OCI-LY1 (cell line): ENCODE data around the gene DMD.

Source experiments
- H2AFZ ChIP-seq: fragments of 200-600 bp; sonication (generic), shearing (Covaris generic); 2 replicates; pipeline ENCODE4 v1.6.0; 2014; ENCODE audit warnings: antibody characterized with exemption, mild to moderate bottlenecking, low read length
- H3F3A ChIP-seq: fragments of 200-600 bp; sonication (generic), shearing (Covaris generic); 2 replicates; pipeline ENCODE4 v1.6.0; 2014; ENCODE audit warnings: mild to moderate bottlenecking, antibody characterized with exemption, low read length, moderate library complexity; ENCODE audit not compliant: insufficient read depth
- H3K27ac ChIP-seq: fragments of 200-600 bp; sonication (generic); 2 replicates; pipeline ENCODE4 v1.5.1; 2014; ENCODE audit warnings: low read length, mixed run types, mild to moderate bottlenecking, low read depth; ENCODE audit not compliant: poor library complexity, severe bottlenecking
- H3K27me3 ChIP-seq: fragments of 200-600 bp; sonication (generic); 2 replicates; pipeline ENCODE4 v1.6.0; 2014; ENCODE audit warnings: antibody characterized with exemption, mild to moderate bottlenecking, low read length, moderate library complexity; ENCODE audit not compliant: insufficient read depth
- H3K36me3 ChIP-seq: fragments of 200-600 bp; sonication (generic); 2 replicates; pipeline ENCODE4 v1.6.1; 2014; ENCODE audit warnings: mild to moderate bottlenecking, antibody characterized with exemption, low read length, moderate library complexity, mixed read lengths; ENCODE audit not compliant: insufficient read depth
- H3K4me1 ChIP-seq: fragments of 200-600 bp; sonication (generic); 2 replicates; pipeline ENCODE4 v1.5.1; 2014; ENCODE audit warnings: mild to moderate bottlenecking, low read length, moderate library complexity; ENCODE audit not compliant: insufficient read depth, severe bottlenecking
- H3K4me2 ChIP-seq: fragments of 200-600 bp; sonication (generic), shearing (Covaris generic); 2 replicates; pipeline ENCODE4 v1.6.1; 2014; ENCODE audit warnings: low read length
- H3K4me3 ChIP-seq: fragments of 200-600 bp; sonication (generic); 2 replicates; pipeline ENCODE4 v1.5.1; 2014; ENCODE audit warnings: low read length, low read depth, mild to moderate bottlenecking, mixed read lengths; ENCODE audit not compliant: poor library complexity, severe bottlenecking
- H3K79me2 ChIP-seq: fragments of 200-600 bp; shearing (Covaris generic); 2 replicates; pipeline ENCODE4 v1.6.1; 2016; ENCODE audit warnings: mixed run types, low read length, mixed read lengths; ENCODE audit not compliant: insufficient read depth
- H3K9ac ChIP-seq: fragments of 200-600 bp; sonication (generic), shearing (Covaris generic); 2 replicates; pipeline ENCODE4 v1.6.1; 2014; ENCODE audit warnings: mild to moderate bottlenecking, low read length, mixed read lengths
- H3K9me2 ChIP-seq: fragments of 200-600 bp; sonication (generic), shearing (Covaris generic); 2 replicates; pipeline ENCODE4 v1.6.1; 2014; ENCODE audit warnings: low read depth, mild to moderate bottlenecking, low read length, mixed read lengths
- H3K9me3 ChIP-seq: fragments of 200-600 bp; shearing (Covaris generic); 2 replicates; pipeline ENCODE4 v1.6.1; 2014; ENCODE audit warnings: low read length, mixed read lengths
- H4K20me1 ChIP-seq: fragments of 200-600 bp; sonication (generic), shearing (Covaris generic); 2 replicates; pipeline ENCODE4 v1.6.0; 2016; ENCODE audit warnings: mild to moderate bottlenecking, low read length; ENCODE audit not compliant: insufficient read depth
- EZH2 ChIP-seq: fragments of 200-600 bp; sonication (generic), shearing (Covaris generic); IDR thresholded peaks from 2 replicates; pipeline ENCODE4 v1.8.0; 2017; ENCODE audit warnings: borderline replicate concordance, mixed run types, mild to moderate bottlenecking, antibody characterized with exemption, low read length, moderate library complexity, mixed read lengths
- TF ChIP-seq, protein P1 (sequence below): fragments of 200-600 bp; sonication (generic), shearing (Covaris generic); IDR thresholded peaks from 2 replicates; pipeline ENCODE4 v1.5.1; 2017; ENCODE audit warnings: mild to moderate bottlenecking, antibody characterized with exemption, low read length, moderate library complexity, mixed read lengths

The DMD gene

DNA sequence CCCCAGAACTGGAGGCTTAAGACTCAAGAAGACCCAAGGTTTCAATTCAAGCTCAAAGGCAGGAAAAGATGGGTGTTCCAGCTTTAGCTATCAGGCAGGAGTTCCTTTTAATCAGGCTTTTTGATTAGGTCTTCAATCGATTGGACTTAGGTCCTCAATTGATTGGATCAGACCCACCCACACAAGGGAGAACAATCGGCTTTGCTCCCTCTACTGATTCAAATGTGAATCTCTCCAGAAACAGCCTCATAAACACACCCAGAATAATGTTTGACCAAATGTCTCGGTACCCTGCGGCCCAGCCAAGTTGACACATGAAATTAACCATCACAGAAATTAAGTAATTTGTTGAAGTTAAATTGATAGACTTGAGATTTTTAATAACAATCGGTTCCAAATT lies 1222.4 kb downstream of the DMD start:
- Histone ChIP-seq H3K4me3 (no peak overlapping the region), H3K9me2 (no peaks in the 10 kb centered on the region), H3K79me2 (no peaks in the 10 kb centered on the region), H3K27me3 (no peaks in the 10 kb centered on the region), H3K36me3 (no peaks in the 10 kb centered on the region), H3K27ac (no peak overlapping the region), H4K20me1 (no peaks in the 10 kb centered on the region), H3K4me2 (no peak overlapping the region), H2AFZ (no peak overlapping the region), H3F3A (no peaks in the 10 kb centered on the region), H3K9me3 (no peaks in the 10 kb centered on the region), H3K9ac (no peak overlapping the region), H3K4me1 (no peaks in the 10 kb centered on the region)
- TF ChIP-seq, protein P1, sequence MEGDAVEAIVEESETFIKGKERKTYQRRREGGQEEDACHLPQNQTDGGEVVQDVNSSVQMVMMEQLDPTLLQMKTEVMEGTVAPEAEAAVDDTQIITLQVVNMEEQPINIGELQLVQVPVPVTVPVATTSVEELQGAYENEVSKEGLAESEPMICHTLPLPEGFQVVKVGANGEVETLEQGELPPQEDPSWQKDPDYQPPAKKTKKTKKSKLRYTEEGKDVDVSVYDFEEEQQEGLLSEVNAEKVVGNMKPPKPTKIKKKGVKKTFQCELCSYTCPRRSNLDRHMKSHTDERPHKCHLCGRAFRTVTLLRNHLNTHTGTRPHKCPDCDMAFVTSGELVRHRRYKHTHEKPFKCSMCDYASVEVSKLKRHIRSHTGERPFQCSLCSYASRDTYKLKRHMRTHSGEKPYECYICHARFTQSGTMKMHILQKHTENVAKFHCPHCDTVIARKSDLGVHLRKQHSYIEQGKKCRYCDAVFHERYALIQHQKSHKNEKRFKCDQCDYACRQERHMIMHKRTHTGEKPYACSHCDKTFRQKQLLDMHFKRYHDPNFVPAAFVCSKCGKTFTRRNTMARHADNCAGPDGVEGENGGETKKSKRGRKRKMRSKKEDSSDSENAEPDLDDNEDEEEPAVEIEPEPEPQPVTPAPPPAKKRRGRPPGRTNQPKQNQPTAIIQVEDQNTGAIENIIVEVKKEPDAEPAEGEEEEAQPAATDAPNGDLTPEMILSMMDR, result no peak
- TF ChIP-seq EZH2, result no peak

DNA sequence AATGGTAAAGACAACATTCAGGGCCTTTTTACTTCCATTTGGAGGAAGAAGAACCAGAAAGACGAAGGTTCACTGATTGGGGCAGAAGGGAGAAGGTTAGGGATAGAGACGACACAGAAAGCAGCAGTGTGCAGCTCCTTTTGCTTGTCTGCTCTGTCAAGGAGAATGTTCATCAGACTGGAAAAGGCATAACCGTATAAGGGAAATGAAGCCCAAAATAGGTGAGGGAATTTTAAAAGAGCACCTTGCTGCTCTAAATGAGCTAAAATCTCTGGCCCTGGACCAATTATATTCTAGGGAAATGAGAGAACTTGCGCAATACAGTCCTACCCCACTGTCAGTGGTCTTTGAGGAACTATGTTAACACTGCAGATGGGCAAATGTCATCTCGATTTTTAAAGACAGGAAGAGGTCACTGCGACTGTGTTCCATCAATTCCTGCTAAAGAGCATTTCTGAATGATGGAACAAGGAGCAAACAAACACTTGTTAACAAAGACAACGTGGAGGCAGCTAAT lies 1229.7 kb downstream of the DMD start:
- Histone ChIP-seq H3K4me1 (no peaks in the 10 kb centered on the region), H3K9me3 (no peaks in the 10 kb centered on the region), H3F3A (no peaks in the 10 kb centered on the region), H3K9me2 (no peaks in the 10 kb centered on the region), H3K4me2 (no peak overlapping the region), H3K9ac (no peak overlapping the region), H4K20me1 (no peaks in the 10 kb centered on the region), H3K4me3 (no peak overlapping the region), H3K27me3 (no peaks in the 10 kb centered on the region), H3K27ac (no peak overlapping the region), H3K36me3 (no peaks in the 10 kb centered on the region), H2AFZ (no peak overlapping the region), H3K79me2 (no peaks in the 10 kb centered on the region)
- no peak for TF ChIP-seq EZH2
- TF ChIP-seq, protein P1, result no peak

- H3K9me2 ChIP-seq, result no peaks in the 10 kb centered on the region
These were observed 1241.6 kb downstream of the DMD start for GRCh38 chrX:31969714-31970113.

More at GRCh38 chrX:31969714-31970113, 1241.6 kb downstream of the DMD start:
- H3K36me3 ChIP-seq, result no peaks in the 10 kb centered on the region
- no peak overlapping the region for H3K4me3 ChIP-seq
- peaks cover 6% of the 10 kb centered on the region for H3K4me1 ChIP-seq
- no peak for TF ChIP-seq EZH2
- TF ChIP-seq, protein P1, result no peak
- no peak overlapping the region for H3K27ac ChIP-seq
- H4K20me1 ChIP-seq, result no peaks in the 10 kb centered on the region
- no peak overlapping the region for H3K4me2 ChIP-seq
- no peaks in the 10 kb centered on the region for H3F3A ChIP-seq
- no peaks in the 10 kb centered on the region for H3K9me3 ChIP-seq
- no peaks in the 10 kb centered on the region for H3K79me2 ChIP-seq
- H3K27me3 ChIP-seq, result no peaks in the 10 kb centered on the region
- no peak overlapping the region for H3K9ac ChIP-seq
- H2AFZ ChIP-seq, result no peak overlapping the region
